HG03521 (cell line): ENCODE results near the gene PLXDC2.
A peak's percentile ranks its signal among the peaks of the same experiment; 100 is the strongest.

Experiments used
- ATAC-seq: cut with Tn5 transposase; IDR thresholded peaks from one replicate; pipeline ENCODE4 v1.9.1; 2021; ENCODE audit warnings: mild to moderate bottlenecking, moderate library complexity; ENCODE audit not compliant: unreplicated experiment

The PLXDC2 gene

GRCh38 chr10:19815036-19815730 lies 1.0 kb upstream of the PLXDC2 start:
- ATAC-seq: no peak

- ATAC-seq: peak; percentile 40
Observed at GRCh38 chr10:19815731-19816410, 361 bp upstream of the PLXDC2 start.

- ATAC-seq: no peak
Observed at GRCh38 chr10:19817231-19817933, 1.1 kb downstream of the PLXDC2 start.

GRCh38 chr10:19818876-19819275 lies 2.6 kb downstream of the PLXDC2 start:
- ATAC-seq: no peak

- no peak for ATAC-seq
Observed at GRCh38 chr10:19819419-19820033, 3.3 kb downstream of the PLXDC2 start.

GRCh38 chr10:19824381-19825342 lies 8.4 kb downstream of the PLXDC2 start:
- ATAC-seq: no peak

DNA sequence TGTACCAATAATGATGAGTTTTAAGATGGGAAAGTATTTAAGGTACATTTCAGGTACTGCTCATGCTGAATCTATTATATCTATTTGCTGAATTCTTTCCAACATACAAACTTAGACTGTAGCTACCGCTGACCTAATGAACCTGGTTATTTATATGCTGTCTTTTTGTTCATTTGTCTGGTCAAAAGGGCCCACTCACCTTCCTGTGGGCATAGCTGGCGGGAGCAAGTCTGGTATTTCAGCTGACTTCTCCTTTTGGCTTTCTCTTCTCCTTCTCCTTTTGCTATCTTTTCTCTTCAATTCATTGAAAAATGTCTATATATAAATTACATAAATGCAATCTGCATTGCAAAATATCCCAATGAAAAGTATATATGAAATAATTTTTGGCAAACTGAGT lies 9.5 kb downstream of the PLXDC2 start:
- ATAC-seq: no peak

DNA sequence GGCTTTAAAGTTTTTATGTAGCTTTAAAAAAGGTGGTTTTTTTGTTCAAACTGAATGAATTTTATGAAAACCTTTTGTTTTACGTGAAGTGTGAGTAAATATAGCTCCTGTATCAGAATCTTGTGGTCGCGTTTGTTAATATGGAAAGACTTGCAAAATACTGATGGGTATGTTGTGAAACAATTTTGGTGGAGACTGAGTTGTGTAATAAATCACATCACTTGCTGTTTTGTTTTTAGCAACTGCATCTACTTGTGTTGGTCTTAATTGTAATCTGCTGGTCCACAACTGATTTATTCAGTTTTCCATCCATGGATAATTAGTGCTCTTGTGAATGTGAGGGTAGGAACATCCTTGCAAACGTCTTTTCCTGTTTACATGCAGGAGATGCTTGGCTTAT lies 10.5 kb downstream of the PLXDC2 start:
- no peak for ATAC-seq

DNA sequence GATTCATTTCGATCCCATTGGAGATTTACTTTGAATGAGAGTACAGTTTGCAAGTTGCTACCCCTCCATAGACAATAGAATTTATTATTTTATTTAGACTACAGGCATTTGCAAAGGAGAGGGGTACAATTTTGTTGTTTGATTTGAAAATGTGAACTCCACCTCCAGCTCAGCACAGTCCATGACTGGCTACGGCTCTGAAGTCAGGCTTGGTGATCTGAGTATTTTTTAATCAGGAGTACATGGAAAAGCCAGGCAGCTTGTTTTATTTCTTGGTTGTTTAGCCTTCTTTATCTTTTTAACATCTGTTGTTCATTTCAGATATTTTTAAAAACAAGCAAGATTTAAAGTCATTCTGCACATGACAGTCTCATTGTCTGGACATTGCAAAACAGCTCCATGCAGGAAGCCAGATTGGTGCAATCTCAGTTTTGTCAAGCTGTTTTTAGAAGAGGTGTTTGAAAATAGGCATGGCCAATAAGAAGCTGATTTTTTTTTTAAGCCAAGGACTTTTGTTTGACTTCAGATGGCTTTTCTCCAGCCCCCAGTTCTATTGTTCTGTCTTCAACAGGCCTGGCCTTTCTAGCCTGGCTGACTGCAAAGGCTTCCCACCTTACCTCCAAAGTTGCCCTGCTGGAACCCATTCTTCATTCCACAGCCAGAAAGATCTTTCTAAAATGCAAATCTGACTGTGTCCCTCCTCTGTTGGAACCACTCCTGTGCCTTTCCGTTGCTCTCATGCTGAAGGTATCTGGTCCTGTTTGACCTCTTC lies 12.2 kb downstream of the PLXDC2 start:
- no peak for ATAC-seq

DNA sequence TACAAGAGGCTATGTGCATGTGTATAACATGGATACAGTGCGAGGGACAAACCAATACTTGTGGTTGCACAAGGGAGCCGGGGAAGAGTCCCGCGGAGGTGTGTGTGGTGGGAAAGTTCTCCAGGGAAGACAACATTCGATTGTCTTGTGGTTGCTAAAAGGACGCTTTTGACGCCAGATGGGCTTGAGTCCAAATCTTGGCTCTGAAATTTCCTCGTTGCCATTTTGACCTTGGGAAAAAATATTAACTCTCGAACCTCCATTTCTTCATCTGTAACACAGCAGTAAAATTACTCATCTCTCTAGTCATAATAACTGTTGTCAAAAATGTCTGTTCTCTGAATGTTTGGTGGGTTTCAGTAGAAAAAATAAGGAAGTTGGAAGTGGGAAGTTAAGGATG lies 16.5 kb downstream of the PLXDC2 start:
- ATAC-seq: no peak

DNA sequence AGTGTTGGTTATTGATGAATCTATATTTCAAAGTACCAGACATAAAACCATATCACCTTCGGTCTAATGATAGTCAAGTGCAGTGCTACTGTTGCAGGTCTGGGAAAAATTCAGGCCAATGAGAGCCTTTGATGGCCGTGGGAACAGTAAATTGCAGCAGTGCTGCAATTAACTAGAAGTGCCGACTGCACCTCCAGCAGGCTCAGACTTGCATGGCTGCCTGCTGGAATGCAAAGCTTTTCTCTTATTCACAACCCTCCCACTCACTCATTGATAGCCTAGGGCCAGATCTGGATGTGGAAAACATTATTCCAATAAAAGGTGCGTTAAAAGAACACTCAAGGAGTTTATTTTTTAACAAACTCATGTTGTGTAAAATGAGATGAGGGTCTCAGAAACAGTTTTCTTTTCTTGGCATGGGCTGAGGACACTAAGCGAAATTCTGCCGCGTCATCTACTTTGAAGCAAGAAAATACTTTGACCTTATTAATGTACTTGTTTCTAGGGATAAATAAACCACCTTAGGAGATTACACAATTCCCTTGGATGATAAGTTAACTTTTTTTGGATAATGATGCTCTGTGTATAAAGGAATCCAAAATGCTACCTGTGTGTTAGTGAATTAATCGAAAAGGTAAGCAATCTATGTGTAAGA lies 17.1 kb downstream of the PLXDC2 start:
- ATAC-seq: no peak

GRCh38 chr10:19835952-19836351 lies 19.7 kb downstream of the PLXDC2 start:
- ATAC-seq: no peak

DNA sequence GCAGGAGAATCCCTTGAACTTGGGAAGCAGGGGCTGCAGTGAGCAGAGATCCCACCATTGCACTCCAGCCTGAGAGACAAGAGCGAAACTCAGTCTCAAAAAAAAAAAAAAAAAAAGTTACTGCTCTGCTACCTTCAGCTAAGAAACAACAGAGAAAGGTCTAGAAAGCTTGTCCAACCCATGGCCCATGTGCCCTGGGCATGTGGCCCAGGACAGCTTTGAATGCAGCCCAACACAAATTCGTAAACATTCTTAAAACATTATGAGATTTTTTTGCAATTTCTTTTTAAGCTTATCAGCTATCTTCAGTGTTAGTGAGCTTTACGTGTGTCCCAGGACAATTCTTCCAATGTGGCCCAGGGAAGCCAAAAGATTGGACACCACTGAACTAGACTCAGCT lies 22.9 kb downstream of the PLXDC2 start:
- ATAC-seq: no peak

- no peak for ATAC-seq
Observed at GRCh38 chr10:19839552-19839951, 23.3 kb downstream of the PLXDC2 start.

DNA sequence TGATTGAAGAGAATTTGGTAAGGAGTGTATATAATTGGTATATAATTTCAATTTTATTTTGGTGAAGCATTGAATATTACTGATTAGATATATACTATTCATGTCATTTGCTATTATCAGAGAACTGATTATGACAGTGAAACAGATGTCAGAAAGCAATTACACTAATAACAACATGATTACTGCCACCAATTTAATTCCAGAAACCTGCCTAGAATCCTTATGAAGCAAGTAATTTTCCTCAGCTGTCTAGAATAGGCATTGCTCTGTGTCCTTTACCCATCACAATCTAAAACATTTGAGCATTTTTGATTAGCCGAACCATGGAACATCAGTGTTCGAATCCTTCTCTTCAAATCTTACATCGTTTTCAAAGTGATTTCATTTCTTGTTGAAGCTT lies 24.5 kb downstream of the PLXDC2 start:
- no peak for ATAC-seq

GRCh38 chr10:19843487-19843886 lies 27.3 kb downstream of the PLXDC2 start:
- no peak for ATAC-seq

- no peak for ATAC-seq
Observed at GRCh38 chr10:19845503-19846368, 29.5 kb downstream of the PLXDC2 start.

- ATAC-seq: no peak
Observed at GRCh38 chr10:19847321-19847720, 31.1 kb downstream of the PLXDC2 start.
